GM19239 (cell line): ENCODE results near the gene RASGRP4.
"Not testable (repeated sequence)": the region's sequence is repeated elsewhere in the genome, so short reads cannot be mapped to it uniquely, and the experiment has no call there.

ENCODE experiments used
- DNase-seq: peaks from one replicate; pipeline ENCODE4 v3.0.0; 2011; ENCODE audit warnings: low spot score; ENCODE audit not compliant: insufficient read length
- FAIRE-seq: peaks from 2 replicates; lab custom pipeline; 2011; peaks lifted over from hg19 to GRCh38; lab: Jason Lieb, UNC

The RASGRP4 gene

DNA sequence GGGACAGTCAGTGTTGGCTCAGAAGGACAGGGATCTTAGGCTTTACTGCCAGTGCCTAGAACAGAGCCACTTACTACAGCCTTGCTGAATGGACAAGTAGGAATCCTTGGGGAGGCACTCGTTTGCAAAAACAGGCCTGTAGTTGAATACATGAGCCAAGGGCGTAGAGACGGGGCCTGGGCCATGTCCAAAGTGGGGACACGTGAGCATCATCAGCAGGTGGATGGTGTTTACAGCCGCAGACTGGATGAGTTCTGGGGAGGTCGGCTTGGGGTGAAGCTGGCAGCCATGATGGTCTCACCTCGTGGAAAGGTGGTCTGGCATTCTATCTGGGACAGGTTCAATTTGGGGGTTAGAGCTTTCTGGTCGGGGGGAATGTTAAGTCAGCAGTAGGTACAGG is 25.0 kb upstream of the RASGRP4 start:
- FAIRE-seq: no peak

GRCh38 chr19:38449518-38449917 is 23.5 kb upstream of the RASGRP4 start:
- DNase-seq: no peak
- FAIRE-seq: no peak

More for the DNA sequence above, 25.0 kb upstream of the RASGRP4 start:
- DNase-seq: no peak

- DNase-seq (no peak), FAIRE-seq (no peak)
Observed at GRCh38 chr19:38448225-38448624, 22.2 kb upstream of the RASGRP4 start.

DNA sequence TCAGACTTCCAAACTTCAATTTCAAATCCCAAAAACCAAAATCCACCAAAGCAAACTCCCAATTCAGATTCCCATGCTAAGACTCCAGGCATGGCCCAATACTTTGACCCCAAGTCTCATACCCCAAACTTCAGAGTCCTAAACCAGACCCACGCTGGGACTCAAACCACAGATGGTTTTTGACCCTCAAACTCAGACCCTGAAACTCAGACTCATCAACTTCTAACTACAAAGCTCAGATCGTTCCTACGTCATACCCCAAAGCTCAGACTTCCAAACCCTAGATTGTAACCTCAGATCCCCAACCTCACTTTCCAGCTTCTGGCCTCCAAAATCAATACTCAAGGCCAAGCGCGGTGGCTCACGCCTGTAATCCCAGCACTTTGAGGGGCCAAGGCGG is 19.3 kb upstream of the RASGRP4 start:
- DNase-seq (no peak), FAIRE-seq (no peak)

GRCh38 chr19:38444026-38444425 is 18.0 kb upstream of the RASGRP4 start:
- FAIRE-seq: no peak
- DNase-seq: no peak

GRCh38 chr19:38443458-38443999 is 17.5 kb upstream of the RASGRP4 start:
- FAIRE-seq (no peak), DNase-seq (no peak)

DNA sequence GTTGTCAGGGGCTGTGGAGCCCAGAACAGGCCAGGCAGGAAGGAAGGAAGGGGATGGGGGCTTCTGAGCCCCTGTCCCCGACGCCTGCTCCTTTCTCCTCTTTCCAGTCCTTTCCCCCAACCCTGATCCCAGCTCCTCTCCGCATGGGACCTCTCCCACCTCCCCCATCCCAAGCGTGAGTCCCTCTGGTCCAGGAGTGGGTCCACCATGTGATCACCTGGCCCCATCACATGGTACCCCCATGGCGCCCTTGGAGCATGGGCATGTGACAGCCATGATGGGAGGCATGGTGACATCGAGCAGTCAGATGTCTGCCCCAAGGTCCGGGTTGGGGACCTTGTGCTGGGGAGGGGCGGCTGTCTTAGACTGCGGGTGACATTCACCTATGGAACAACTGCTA is 16.7 kb upstream of the RASGRP4 start:
- FAIRE-seq (no peak), DNase-seq (no peak)

DNA sequence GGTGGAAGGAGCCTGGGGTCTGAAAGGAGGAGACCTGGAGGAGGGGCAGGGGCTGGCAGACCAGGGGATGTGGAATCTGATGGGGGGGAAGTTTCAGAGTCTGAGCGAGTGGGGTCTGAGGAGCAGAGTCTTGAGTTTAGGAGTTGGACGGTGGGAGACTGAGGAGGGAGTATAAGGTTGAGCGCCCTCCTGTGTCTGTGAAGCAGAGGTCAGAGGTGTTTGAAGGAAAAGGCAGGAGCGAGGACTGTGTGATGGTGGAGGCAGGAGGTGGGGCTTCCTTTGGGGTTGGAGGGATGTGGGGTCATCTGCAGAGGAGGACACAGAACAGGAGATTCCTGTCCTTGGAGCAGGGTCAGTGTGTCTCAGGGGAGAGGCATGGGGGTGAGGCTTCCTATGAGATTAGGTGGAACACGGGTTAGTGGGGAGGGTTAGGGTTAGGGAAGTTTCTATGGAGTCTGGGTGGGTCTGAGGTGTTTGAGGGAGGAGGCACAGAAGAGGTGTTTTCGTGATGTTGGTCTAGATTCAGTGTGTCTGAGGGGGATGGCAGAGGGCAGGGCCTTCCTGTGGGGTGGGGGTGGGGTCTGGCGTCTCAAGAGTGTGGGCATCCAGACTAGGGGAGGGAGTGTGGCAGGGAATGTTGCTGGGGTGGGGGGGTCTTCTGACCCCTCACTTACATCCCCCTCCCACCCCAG is 15.8 kb upstream of the RASGRP4 start:
- FAIRE-seq: no peak
- no peak for DNase-seq

DNA sequence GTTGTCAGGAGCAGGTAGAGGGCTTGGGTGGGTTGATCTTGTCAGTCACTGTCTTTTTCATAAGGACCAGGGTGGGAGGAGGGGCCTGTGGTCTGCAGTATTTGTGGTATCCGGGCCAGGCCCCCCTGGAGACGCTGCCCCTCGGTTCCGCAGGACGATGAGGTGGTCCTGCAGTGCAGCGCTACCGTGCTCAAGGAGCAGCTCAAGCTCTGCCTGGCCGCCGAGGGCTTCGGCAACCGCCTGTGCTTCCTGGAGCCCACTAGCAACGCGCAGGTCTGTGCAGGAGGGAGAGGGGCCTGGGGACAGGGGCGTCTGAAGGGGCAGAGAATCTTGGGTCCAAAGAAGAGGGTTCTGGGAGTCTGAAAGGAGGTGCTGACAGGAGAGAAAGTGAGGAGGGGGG is 14.6 kb upstream of the RASGRP4 start:
- DNase-seq: no peak

GRCh38 chr19:38437917-38438316 is 11.9 kb upstream of the RASGRP4 start:
- FAIRE-seq: no peak
- no peak for DNase-seq

More for the DNA sequence above, 14.6 kb upstream of the RASGRP4 start:
- no peak for FAIRE-seq

- DNase-seq (no peak), FAIRE-seq (no peak)
Observed at GRCh38 chr19:38437295-38437694, 11.3 kb upstream of the RASGRP4 start.

- DNase-seq (no peak), FAIRE-seq (no peak)
Observed at GRCh38 chr19:38434549-38435051, 8.6 kb upstream of the RASGRP4 start.

DNA sequence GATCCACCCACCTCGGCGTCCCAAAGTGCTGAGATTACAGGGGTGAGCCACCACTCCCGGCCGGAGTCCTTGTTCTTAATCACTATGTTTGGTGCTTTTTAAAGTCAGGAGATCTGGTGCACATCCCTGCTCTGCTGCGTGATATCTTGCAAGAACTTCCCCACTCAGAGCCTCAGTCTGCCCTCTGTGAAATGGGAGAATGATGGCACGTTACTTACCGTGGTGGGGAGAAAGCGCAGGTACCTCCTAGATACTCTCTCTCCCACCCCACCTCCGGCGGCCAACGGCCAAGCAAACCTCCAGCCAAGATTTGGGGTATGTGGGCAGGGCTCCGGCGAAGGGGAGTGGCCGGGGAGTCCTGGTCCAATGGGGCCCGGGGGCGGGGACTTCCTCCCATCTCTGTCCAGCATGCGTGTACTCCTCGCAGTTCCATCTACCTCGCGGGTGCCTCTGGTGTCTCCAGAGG is 7.3 kb upstream of the RASGRP4 start, which contains the start of gene RYR1:
TSS of gene RYR1 (plus strand) at position 424 of the 466 bp plus-strand sequence. CDS start 139 bp downstream, outside the sequence.
- peak; percentile 65 for DNase-seq
- FAIRE-seq: peak; percentile 73

DNA sequence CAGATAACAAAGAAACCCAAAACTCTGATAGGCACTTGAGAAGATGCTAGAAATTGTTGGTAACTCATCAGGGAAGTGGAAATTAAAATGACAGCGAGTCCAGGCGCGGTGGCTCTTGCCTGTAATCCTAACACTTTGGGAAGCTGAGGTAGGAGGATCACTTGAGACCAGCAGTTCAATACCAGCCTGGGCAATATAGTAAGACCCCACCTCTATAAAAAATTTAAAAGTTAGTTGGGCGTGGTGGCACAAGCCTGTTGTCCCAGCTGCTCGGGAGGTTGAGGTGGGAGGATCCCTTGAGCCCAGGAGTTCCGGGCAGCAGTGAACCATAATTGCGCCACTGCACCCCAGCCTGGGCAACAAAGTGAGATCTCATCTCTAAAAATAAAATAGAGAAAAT is 4.9 kb upstream of the RASGRP4 start:
- FAIRE-seq (no peak), DNase-seq (no peak)

- FAIRE-seq: no peak
Observed at GRCh38 chr19:38429811-38430156, 3.8 kb upstream of the RASGRP4 start.

GRCh38 chr19:38429055-38429810 is 3.2 kb upstream of the RASGRP4 start:
- no peak for DNase-seq
- FAIRE-seq: no peak

More at GRCh38 chr19:38429811-38430156, 3.8 kb upstream of the RASGRP4 start:
- no peak for DNase-seq

DNA sequence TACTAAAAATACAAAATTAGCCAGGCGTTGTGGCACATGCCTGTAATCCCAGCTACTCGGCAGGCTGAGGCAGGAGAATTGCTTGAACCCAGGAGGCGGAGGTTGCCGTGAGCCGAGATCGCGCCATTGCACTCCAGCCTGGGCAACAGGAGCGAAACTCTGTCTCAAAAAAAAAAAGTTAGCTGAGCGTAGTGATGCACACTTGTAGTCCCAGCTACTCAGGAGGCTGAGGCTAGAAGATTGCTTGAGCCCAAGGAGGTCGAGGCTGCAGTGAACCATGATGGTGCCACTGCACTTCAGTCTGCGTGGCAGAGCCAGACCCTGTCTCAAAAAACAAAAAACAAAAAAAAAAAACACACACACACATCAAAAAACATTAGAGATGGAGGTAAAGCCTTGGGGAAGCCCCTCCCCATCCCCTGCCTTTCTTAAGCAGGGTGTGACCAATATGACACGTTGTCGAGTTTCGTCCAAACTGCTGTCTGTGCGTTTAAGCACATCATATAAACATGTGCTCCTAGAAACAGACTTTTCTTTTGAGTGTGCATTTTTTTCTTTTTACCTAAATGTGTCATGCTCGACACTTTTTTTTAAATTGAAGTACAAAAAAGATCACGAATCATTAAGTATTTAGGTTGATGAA is 1.1 kb upstream of the RASGRP4 start:
- FAIRE-seq: peak; percentile 26
- DNase-seq: not testable (repeated sequence)

GRCh38 chr19:38425222-38425809 is 703 bp downstream of the RASGRP4 start:
- FAIRE-seq (no peak), DNase-seq (no peak)

GRCh38 chr19:38424272-38424671 is 1.7 kb downstream of the RASGRP4 start:
- FAIRE-seq (no peak), DNase-seq (no peak)

- FAIRE-seq (no peak), DNase-seq (no peak)
Observed at GRCh38 chr19:38422438-38422837, 3.6 kb downstream of the RASGRP4 start.
